ENCODE results near the gene WDR5.

GRCh38 chr9:134178394-134178767 is 42.5 kb downstream of the WDR5 start:
- TF ChIP-seq EZH2 (IDR thresholded peaks at IDR 0.05; ENCODE audit: insufficient read depth, poor library complexity, severe bottlenecking) (no peak), EZH2phosphoT487 (IDR thresholded peaks at IDR 0.05; ENCODE audit: insufficient read depth, low read depth) (no peak)

Measured in GM23248 (cell line).